ENCODE results near the gene CLEC16A.

The CLEC16A gene, protein sequence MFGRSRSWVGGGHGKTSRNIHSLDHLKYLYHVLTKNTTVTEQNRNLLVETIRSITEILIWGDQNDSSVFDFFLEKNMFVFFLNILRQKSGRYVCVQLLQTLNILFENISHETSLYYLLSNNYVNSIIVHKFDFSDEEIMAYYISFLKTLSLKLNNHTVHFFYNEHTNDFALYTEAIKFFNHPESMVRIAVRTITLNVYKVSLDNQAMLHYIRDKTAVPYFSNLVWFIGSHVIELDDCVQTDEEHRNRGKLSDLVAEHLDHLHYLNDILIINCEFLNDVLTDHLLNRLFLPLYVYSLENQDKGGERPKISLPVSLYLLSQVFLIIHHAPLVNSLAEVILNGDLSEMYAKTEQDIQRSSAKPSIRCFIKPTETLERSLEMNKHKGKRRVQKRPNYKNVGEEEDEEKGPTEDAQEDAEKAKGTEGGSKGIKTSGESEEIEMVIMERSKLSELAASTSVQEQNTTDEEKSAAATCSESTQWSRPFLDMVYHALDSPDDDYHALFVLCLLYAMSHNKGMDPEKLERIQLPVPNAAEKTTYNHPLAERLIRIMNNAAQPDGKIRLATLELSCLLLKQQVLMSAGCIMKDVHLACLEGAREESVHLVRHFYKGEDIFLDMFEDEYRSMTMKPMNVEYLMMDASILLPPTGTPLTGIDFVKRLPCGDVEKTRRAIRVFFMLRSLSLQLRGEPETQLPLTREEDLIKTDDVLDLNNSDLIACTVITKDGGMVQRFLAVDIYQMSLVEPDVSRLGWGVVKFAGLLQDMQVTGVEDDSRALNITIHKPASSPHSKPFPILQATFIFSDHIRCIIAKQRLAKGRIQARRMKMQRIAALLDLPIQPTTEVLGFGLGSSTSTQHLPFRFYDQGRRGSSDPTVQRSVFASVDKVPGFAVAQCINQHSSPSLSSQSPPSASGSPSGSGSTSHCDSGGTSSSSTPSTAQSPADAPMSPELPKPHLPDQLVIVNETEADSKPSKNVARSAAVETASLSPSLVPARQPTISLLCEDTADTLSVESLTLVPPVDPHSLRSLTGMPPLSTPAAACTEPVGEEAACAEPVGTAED

DNA sequence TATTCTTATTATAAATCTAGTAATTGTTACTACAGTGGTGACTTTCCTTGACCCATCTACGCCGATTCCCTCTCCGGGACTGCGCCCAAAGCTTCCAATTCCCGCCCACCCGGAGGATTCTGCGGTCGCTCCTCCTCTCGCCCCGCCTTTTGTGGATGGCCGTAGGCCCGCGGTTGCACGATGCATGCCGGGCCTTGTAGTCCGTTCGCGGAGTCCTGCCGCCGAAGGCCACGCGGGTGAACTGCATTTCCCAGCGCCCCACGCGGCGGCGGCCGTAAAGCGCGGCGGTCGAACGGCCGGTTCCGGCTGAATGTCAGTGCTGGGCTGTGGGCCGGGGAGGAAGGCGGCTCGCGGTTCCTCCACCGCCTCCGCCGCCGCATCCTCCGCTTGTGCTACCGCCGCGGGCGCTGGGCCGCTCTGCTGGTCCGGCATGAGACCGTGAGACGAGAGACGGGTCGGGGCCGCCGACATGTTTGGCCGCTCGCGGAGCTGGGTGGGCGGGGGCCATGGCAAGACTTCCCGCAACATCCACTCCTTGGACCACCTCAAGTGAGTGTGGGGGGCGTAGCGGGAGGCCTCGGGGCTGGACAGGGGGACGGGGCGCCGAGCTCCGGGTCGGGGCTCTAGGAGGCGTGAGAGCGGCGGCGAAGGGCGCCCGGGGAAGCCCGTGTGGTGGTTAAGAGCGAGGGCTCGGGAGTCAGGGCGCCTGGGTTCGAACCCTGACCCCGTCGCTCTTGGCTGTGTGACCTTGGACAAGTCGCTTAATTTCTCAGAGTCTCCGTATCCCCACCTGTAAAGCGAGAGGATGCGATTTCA, at the start of gene CLEC16A:
CLEC16A (plus strand) TSS at position 316 of the 816 bp plus-strand sequence; CDS start at position 470, 154 bp downstream.
- DNase-seq: peak; percentile 97

DNA sequence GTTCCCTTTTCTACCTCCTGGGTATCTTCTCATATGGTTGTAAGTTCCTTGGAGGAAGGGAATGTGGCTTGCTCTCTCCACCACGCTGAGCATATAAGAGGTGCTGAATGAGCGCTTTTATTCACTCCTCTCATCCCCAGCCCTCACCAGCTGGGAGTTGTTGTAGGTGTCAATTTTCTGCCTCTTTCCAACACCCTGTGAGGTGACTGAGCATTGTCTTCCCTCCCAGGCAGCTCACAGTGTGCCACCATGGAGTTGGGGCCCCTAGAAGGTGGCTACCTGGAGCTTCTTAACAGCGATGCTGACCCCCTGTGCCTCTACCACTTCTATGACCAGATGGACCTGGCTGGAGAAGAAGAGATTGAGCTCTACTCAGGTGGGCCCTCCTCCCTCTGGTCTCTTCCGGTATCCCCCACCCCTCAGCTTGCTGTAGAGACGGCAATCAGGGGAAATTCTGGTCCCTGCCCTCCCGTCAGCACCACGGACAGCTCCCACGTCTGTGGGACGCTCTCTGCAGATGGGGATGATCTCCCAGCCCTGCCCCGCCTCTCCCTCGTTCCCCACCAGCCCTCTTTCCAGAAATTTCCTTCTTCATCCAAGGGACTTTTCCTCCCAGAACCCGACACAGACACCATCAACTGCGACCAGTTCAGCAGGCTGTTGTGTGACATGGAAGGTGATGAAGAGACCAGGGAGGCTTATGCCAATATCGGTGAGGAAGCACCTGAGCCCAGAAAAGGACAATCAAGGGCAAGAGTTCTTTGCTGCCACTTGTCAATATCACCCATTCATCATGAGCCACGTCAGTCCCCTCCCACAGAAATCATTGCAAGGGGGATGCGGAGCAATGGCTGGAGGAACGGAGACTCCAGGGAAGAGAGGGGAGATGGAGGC, 49.1 kb upstream of the CLEC16A start:
- DNase-seq: peak; percentile 82

DNA sequence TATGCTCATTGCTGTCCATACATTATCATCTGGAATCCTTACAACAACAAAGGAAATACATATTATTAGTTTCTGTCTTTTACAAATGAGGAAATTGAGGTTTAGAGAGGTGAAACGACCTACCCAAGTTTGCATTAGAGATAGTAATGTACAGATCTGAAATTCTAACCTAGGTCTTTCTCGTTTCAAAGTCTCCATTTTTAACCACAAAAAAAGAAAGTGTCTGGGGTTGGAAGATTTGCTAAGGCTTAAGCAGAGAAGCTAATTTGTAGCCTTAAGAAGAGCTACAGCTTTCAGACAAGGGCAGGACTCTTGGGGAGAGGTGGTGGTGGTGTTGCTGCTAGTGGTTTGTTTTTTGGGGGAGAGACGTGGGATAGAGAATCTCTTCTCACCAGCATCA, 48.2 kb upstream of the CLEC16A start:
- DNase-seq: no peak

DNA sequence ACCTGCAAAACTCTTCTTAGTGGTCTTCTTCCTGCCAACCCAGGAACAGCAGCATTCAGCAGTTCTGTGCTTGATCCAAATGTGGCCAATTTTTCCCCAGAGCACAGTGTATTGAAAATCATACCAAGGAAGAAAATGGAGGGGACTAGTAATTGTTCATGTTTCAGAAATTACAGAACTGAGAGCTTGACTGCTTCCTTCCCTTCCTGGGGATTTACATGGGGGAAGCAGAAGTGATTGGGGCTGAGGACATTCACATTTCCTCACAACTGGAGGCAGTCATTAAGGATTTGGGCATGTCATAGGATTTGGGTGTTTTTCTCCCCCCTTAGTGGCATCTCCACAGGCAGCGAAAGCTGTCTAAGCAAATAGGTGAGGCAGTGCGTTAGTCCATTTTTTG, 47.6 kb upstream of the CLEC16A start:
- DNase-seq: no peak

DNA sequence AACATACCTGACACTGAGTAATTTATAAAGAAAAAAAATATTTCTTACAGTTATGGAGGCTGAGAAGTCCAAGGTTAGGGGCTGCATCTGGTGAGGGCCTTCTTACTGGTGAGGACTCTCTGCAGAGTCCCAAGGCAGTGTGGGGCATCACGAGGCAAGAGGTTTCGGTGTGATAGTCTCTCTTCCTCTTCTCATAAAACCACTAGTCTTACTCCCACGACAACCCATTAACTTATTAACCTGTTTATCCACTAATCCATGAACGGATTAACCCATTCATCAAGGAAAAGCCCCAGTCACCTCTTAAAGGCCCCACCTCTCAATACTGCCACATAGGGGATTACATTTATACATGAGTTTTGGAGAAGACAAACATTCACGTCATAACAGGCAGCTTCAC, 47.2 kb upstream of the CLEC16A start:
- DNase-seq: no peak

DNA sequence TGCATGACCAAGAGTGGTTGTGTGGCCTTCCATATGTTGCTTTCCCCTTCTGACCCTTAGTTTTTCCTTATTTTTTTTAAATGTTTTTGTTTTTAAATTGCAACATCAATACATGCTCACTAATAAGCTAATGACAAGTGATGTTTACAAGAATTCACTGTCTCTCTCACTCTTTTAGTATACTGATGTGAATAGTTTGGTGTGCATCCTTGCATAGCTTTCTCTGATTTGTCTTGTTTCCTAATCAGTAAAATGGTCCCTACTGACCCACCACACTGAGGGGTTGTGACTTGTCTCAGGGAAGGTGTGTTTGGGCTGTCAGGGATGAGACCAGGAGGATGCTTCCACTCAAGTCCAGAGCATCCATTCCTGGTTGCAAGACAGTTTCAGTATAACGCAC, 41.4 kb upstream of the CLEC16A start:
- no peak for DNase-seq

DNA sequence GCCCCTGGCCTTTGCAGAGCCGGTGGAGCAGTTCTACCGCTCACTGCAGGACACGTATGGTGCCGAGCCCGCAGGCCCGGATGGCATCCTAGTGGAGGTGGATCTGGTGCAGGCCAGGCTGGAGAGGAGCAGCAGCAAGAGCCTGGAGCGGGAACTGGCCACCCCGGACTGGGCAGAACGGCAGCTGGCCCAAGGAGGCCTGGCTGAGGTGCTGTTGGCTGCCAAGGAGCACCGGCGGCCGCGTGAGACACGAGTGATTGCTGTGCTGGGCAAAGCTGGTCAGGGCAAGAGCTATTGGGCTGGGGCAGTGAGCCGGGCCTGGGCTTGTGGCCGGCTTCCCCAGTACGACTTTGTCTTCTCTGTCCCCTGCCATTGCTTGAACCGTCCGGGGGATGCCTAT, 37.9 kb upstream of the CLEC16A start:
- no peak for DNase-seq

DNA sequence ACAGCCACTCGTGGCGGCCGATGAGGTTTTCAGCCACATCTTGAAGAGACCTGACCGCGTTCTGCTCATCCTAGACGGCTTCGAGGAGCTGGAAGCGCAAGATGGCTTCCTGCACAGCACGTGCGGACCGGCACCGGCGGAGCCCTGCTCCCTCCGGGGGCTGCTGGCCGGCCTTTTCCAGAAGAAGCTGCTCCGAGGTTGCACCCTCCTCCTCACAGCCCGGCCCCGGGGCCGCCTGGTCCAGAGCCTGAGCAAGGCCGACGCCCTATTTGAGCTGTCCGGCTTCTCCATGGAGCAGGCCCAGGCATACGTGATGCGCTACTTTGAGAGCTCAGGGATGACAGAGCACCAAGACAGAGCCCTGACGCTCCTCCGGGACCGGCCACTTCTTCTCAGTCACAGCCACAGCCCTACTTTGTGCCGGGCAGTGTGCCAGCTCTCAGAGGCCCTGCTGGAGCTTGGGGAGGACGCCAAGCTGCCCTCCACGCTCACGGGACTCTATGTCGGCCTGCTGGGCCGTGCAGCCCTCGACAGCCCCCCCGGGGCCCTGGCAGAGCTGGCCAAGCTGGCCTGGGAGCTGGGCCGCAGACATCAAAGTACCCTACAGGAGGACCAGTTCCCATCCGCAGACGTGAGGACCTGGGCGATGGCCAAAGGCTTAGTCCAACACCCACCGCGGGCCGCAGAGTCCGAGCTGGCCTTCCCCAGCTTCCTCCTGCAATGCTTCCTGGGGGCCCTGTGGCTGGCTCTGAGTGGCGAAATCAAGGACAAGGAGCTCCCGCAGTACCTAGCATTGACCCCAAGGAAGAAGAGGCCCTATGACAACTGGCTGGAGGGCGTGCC, 37.2 kb upstream of the CLEC16A start:
- DNase-seq: no peak

DNA sequence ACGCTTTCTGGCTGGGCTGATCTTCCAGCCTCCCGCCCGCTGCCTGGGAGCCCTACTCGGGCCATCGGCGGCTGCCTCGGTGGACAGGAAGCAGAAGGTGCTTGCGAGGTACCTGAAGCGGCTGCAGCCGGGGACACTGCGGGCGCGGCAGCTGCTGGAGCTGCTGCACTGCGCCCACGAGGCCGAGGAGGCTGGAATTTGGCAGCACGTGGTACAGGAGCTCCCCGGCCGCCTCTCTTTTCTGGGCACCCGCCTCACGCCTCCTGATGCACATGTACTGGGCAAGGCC, 36.7 kb upstream of the CLEC16A start:
- DNase-seq: no peak

DNA sequence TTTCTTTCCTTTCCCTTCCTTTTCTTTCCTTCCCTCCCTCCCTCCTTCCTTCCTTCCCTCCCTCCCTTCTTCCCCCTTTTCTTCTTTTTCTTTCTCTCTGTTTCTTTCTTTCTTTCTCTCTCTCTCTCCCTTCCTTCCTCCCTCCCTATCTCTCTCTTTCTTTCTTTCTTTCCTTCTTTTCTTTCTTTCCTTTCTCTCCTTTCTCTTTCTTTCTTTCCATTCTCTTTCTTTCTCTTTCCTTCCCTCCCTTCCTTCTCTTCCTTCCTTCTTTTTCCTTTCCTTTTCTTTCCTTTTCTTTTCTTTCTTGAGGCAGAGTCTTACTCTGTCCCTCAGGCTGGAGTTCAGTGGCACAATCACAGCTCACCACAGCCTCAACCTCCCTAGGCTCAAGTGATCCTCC, 33.1 kb upstream of the CLEC16A start:
- no peak for DNase-seq

DNA sequence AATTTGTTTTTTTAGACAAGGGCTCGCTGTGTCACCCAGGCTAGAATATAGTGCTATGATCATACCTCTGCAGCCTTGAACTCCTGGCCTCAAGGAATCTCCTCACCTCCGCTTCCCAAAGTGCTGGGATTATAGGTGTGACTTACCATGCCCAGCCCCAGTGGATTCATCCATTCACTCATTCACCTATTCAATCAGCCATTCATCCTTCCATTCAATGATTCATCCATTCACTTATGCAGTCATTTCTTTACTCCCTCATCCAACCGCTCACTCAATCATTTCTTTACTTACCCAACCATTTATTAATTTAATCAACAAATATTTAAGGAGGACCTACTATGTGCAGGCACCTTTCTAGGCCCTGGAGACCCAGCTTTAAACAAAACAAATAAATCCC, 27.8 kb upstream of the CLEC16A start:
- DNase-seq: no peak

DNA sequence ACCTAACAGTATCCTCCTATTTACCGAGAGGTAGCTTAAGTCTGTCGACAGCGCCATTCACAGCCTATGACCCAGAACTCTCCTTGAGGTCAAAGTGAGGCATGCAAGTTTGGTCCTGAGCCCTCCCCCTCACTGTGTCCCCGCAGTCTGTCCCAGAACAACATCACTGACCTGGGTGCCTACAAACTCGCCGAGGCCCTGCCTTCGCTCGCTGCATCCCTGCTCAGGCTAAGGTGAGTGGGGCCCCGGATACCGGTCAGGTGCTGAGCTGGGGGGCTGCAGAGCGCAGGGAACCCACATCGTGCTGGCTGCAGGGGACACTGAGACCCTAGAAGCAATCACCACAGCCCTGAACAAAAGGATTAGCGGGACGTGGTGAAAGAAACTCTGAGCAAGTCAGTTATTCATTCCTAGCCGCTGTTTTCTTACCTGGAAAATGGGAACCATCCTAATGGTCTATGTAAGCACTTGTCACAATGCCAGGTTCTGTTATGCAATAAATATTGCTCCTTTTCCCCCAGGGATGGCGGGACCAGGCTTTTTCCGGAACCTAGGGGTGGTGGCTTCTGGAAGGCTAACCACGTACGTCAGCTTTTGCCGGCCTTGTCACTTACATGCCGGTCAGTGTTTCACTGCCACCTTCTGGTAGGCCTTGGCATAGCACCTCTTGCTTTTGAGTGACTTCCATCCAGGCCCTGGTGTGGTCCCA, 25.9 kb upstream of the CLEC16A start:
- peak; percentile 97 for DNase-seq

DNA sequence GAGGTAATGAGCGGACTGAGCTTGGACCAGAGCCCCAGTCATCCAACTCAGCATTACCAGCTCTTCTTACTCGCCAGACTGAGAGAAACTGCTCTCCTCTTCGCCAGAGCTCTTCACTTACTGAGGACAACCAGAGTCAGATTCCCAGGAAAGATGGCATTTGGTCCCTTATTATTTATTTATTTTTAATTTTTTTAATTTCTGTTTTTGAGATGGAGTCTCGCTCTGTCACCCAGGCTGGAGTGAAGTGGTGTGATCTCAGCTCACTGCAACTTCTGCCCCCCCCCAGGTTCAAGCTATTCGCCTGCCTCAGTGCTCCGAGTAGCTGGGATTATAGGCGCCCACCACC, 25.4 kb upstream of the CLEC16A start:
- DNase-seq: no peak

DNA sequence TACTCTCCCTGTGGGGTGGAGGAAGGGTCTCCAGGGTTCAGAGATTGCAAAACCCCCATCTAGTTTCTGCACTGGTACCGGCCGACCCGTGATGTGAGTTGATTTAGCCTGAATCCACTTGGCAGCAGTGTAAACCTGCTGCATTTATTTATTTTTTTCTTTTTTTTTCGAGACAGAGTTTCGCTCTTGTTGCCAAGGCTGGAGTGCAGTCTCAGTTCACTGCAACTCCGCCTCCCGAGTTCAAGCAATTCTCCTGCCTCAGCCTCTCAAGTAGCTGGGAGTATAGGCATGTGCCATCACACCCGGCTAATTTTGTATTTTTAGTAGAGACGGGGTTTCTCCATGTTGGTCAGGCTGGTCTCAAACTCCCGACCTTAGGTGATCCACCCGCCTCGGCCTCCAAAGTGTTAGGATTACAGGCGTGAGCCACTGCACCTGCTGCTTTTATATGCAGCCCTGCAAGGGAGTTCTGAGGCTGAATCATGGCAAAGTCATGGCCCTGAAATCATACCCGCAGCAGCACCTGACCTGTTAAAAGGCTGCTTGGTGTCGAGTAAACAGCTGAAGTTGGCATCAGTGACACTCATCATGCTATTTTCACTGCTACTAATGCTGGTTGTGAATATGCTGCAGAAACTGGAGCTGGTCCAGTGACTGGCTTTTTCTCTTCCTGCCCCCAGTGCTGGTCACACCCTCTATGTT, 23.5 kb upstream of the CLEC16A start:
- DNase-seq: no peak

DNA sequence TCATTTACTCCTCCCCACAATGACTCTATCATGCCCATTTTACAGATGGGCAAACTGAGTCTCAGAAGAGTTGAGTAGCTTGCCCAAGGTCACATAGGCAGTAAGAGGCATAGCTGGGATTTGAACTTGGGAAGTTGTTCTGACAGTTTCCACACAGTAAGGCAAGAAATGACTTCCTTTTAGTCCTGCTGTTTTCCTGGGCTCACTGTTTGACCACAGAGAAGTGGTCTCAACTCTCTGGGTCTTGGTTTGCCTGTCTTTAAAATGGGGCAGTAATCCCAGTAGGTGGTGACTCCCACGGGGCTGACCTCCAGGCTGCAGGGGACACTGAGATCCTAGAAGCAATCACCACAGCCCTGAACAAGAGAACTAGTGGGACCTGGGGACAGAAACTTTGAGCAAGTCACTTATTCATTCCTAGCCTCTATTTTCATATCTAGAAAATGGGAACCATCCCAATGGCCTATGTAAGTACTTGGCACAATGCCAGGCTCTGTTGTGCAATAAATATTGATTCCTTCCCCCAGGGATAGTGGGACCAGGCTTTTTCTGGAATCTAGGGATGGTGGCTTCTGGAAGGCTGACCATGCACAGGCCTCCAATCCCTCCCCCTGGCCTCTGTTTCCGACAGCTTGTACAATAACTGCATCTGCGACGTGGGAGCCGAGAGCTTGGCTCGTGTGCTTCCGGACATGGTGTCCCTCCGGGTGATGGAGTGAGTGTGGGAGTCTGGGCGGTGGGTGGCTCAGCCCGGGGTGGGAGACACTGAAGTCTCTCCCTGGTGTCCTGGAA, 22.6 kb upstream of the CLEC16A start:
- no peak for DNase-seq

DNA sequence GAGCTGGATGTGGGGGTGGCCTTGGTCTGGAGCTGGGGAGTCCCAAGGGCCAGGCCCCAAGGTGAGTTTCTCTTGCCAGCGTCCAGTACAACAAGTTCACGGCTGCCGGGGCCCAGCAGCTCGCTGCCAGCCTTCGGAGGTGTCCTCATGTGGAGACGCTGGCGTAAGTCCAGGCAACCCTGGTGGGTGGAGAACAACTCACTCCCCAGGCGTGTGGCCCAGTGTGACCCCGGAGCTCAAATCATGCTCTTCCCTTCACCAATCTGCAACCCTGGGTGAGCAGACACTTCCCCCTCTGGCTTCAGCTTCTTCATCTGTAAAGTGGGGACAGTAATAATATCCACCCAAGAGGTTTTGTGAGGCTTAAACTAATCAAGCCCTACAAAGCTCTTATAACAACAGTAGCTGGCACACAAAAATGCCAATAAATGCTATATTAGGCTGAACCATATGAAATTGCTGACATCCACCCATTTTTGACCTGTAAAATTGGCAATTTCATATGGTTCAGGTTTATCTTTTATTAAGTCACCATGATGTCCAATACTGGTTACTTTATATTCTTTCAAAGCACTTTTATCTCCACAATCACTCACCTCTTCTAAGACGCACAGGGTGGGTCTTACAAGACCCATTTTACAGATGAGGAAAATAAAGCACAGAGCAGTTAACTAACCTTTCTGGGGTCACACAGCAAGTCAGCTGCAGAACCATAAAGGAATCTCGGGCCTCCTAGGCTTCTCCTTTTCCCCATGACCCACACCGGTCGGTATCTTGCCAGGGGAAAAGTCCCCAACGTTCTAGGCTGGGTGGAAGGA, 21.8 kb upstream of the CLEC16A start:
- DNase-seq: no peak

DNA sequence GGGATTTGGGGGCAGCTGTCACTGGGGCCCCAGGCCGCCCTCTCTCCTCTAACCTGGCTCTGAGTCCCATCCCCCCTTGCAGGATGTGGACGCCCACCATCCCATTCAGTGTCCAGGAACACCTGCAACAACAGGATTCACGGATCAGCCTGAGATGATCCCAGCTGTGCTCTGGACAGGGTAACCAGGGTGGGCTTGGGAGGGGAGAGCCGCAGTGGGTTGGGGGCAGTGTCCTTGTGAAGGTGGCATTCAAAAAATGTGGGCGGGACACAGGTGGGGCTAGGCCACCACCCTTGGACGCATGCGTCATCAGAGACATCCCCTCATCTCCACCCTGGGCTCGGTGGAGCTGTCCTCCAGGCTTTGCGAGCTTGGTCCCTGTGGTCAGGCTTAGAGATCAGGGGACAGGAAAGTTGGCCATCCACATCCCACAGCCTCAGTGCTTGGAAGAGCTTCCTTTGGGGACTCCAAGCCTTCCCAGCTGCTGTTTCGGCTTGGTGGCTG, 21.2 kb upstream of the CLEC16A start:
- DNase-seq: no peak

Data from eye (tissue), 1 donor.